ENCODE results near the gene PPP4C. TPM values are rescaled to one million over a fixed set of nuclear protein-coding genes. Genes with fewer than 3 reads are reported as not detected.
A peak's percentile ranks its signal among the peaks of the same experiment; 100 is the strongest.

The PPP4C gene
- total RNA-seq, 1 experiment from 2014 or later: 165 TPM

DNA sequence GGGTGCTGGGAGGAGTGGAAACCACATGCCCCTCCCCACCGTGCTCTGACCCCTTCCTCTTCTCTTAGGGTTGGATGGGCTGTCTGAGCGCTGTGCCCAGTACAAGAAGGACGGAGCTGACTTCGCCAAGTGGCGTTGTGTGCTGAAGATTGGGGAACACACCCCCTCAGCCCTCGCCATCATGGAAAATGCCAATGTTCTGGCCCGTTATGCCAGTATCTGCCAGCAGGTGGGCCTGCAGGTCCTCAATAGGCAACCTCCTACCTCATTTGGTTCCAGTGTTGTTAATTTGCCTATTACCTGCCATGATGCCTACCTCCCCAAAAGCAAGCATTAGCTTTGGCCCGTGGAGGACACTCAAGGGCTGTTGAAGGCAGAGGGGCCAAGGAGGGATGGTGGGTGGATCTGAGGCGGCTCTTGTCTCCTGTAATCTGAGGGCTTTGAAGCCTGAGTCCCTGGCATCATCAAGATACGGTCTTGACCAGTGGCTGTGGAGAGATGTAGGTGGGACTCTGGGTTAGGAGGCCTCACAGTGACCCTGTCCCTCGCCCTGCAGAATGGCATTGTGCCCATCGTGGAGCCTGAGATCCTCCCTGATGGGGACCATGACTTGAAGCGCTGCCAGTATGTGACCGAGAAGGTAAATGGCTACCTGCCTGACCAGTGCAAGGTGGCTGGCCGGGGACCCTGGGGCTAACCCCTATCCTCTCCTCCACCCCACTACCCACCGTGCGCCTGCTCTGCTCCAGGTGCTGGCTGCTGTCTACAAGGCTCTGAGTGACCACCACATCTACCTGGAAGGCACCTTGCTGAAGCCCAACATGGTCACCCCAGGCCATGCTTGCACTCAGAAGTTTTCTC is 6.8 kb upstream of the PPP4C start:
- H3K4me2 ChIP-seq (ENCODE audit: low read length): peak overlapping the region; percentile 1; the same call in 1 of the 2 replicates

More for the DNA sequence above, 6.8 kb upstream of the PPP4C start:
- ATAC-seq: no peak
- intact Hi-C loops (cut with micrococcal nuclease): no loop called here
- Histone ChIP-seq H3K27ac (ENCODE audit: low read depth, low read length) (no peak overlapping the region; the same call in 1 of the 2 replicates), H3K4me1 (ENCODE audit: control insufficient read depth in 1 of 2, insufficient read depth in 2 of 2, low read length in 2 of 2) (peaks cover 9 to 32% of the 10 kb centered on the region in 2 experiments), H2AFZ (ENCODE audit: low read depth, low read length, poor library complexity, severe bottlenecking) (no peak overlapping the region), H3K9me3 (ENCODE audit: control insufficient read depth in 1 of 2, insufficient read depth in 1 of 2, low read depth in 1 of 2, low read length in 2 of 2) (no peaks in the 10 kb centered on the region), H3K27me3 (ENCODE audit: insufficient read depth, low read length) (no peaks in the 10 kb centered on the region), H3K79me2 (ENCODE audit: insufficient read depth, low read length) (peaks cover 61% of the 10 kb centered on the region), H4K20me1 (ENCODE audit: insufficient read depth) (peaks cover 12% of the 10 kb centered on the region; the same call in 1 of the 2 replicates), H3K36me3 (ENCODE audit: control insufficient read depth in 1 of 2, insufficient read depth in 2 of 2, low read length in 2 of 2) (peaks cover 28 to 60% of the 10 kb centered on the region in 2 experiments), H3K9ac (ENCODE audit: low read length) (no peak overlapping the region), H3K4me3 (replicated peaks in 1 of 2; ENCODE audit: low read depth in 1 of 2, low read length in 2 of 2) (no peak overlapping the region), H3K9me2 (ENCODE audit: insufficient read depth) (no peaks in the 10 kb centered on the region)
- ChIA-PET CTCF (interaction anchor here (0.6 to 4.4 kb wide), 3 partner anchors 23 to 680 kb away, joined by 3 to 28 read pairs (median 3); partner anchors contain the start of gene TBX6), POLR2A (no interaction called here), RAD21 (ENCODE audit: low non-redundant PET in 1 of 2, low total read pairs in 2 of 2, uncharacterized antibody in 2 of 2, unreplicated experiment in 2 of 2) (no interaction called here)
- TF ChIP-seq, protein P1, sequence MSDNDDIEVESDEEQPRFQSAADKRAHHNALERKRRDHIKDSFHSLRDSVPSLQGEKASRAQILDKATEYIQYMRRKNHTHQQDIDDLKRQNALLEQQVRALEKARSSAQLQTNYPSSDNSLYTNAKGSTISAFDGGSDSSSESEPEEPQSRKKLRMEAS (IDR thresholded peaks at IDR 0.05): no peak
- TF ChIP-seq SIN3A (IDR thresholded peaks at IDR 0.05; ENCODE audit: low read depth) (no peak), TCF7L2 (IDR thresholded peaks at IDR 0.05; ENCODE audit: borderline replicate concordance, extremely low read depth, insufficient read depth, insufficient read length) (no peak), JUND (IDR thresholded peaks at IDR 0.05) (no peak), YY1 (IDR thresholded peaks at IDR 0.05; ENCODE audit: extremely low read depth, insufficient replicate concordance, low read depth, low read length) (no peak), ZNF274 (IDR thresholded peaks at IDR 0.05; ENCODE audit: low read depth, low read length) (no peak), POLR2AphosphoS5 (IDR thresholded peaks at IDR 0.05; ENCODE audit: low read depth, low read length) (peak; percentile 46), SRF (IDR thresholded peaks at IDR 0.05; ENCODE audit: low read depth) (no peak), ZFX (IDR thresholded peaks at IDR 0.05) (no peak)
- TF ChIP-seq, protein P2, sequence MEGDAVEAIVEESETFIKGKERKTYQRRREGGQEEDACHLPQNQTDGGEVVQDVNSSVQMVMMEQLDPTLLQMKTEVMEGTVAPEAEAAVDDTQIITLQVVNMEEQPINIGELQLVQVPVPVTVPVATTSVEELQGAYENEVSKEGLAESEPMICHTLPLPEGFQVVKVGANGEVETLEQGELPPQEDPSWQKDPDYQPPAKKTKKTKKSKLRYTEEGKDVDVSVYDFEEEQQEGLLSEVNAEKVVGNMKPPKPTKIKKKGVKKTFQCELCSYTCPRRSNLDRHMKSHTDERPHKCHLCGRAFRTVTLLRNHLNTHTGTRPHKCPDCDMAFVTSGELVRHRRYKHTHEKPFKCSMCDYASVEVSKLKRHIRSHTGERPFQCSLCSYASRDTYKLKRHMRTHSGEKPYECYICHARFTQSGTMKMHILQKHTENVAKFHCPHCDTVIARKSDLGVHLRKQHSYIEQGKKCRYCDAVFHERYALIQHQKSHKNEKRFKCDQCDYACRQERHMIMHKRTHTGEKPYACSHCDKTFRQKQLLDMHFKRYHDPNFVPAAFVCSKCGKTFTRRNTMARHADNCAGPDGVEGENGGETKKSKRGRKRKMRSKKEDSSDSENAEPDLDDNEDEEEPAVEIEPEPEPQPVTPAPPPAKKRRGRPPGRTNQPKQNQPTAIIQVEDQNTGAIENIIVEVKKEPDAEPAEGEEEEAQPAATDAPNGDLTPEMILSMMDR (IDR thresholded peaks at IDR 0.05 in 2 of 3, conservative IDR thresholded peaks at IDR 0.05 in 1 of 3; ENCODE audit: borderline replicate concordance in 1 of 3, insufficient read depth in 1 of 3, low read depth in 2 of 3, low read length in 2 of 3): peak in 2 of 3 experiments; percentile 69 to 71; a peak in 4 of 6 replicates
- TF ChIP-seq, protein P3, sequence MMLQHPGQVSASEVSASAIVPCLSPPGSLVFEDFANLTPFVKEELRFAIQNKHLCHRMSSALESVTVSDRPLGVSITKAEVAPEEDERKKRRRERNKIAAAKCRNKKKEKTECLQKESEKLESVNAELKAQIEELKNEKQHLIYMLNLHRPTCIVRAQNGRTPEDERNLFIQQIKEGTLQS (IDR thresholded peaks at IDR 0.05): no peak
- no TSS peak for BruUV-seq (replicated peaks)
- no peak for DNase-seq (ENCODE audit: low read depth, low spot score)
